Endothelial cell of umbilical vein (primary cell): Measurements from ENCODE around the gene MTTP. TPM values are rescaled to one million over a fixed set of nuclear protein-coding genes. Genes with fewer than 3 reads are reported as not detected.

Experiments
- BruUV-seq: library from RNA; stranded (reverse); fragments of 400-500 nt; replicated peaks from 2 replicates; lab custom pipeline; 2021; lab: Mats Ljungman, UMichigan
- CTCF ChIA-PET: fragments of 300-600, 350-600 bp; sonication (Branson Sonifier 250); formaldehyde crosslinking; loops from one replicate; lab custom pipeline; 2021; ENCODE audit warnings: antibody characterized with exemption, inconsistent platforms; lab: Charles Lee
- POLR2A ChIA-PET: fragments of 300-600, 350-600 bp; sonication (Branson Sonifier 250); formaldehyde crosslinking; loops from one replicate; lab custom pipeline; 2021; ENCODE audit warnings: antibody characterized with exemption, inconsistent platforms; lab: Charles Lee
- DNase-seq: peaks from one replicate; pipeline ENCODE4 v3.0.0-alpha.2; 2011; ENCODE audit warnings: low read depth, low spot score
- FAIRE-seq: peaks from 2 replicates; lab custom pipeline; 2011; peaks lifted over from hg19 to GRCh38; lab: Jason Lieb, UNC
- H2AFZ ChIP-seq: 2 replicates; pipeline ENCODE4 v1.6.0; 2012; ENCODE audit warnings: low read depth, low read length, control low read depth, inconsistent platforms
- H3K27ac ChIP-seq: 2 replicates; pipeline ENCODE4 v1.5.1; 2011; ENCODE audit warnings: low read depth, mild to moderate bottlenecking, control low read depth, low read length, moderate library complexity; ENCODE audit not compliant: insufficient read depth
- H3K27me3 ChIP-seq, 2 experiments: 2 replicates each; pipeline versions ENCODE4 v1.6.0 to v1.6.1; 2011; ENCODE audit warnings: low read length in 2 of 2, mixed read lengths in 1 of 2; ENCODE audit not compliant: control insufficient read depth in 2 of 2, insufficient read depth in 2 of 2
- H3K36me3 ChIP-seq, 2 experiments: 2 replicates in 1 of 2; 3 replicates in 1 of 2; pipeline ENCODE4 v1.5.1; 2011; ENCODE audit warnings: low read length in 2 of 2, mild to moderate bottlenecking in 1 of 2, moderate library complexity in 1 of 2; ENCODE audit not compliant: control insufficient read depth in 2 of 2, insufficient read depth in 2 of 2; ENCODE audit errors: extremely low read depth in 1 of 2
- H3K4me1 ChIP-seq: 3 replicates; pipeline ENCODE4 v1.5.1; 2011; ENCODE audit warnings: mild to moderate bottlenecking, low read length; ENCODE audit not compliant: control insufficient read depth, insufficient read depth; ENCODE audit errors: extremely low read depth
- H3K4me2 ChIP-seq: 2 replicates; pipeline ENCODE4 v1.6.1; 2011; ENCODE audit warnings: low read length, control low read depth, mixed read lengths; ENCODE audit not compliant: insufficient read depth
- H3K4me3 ChIP-seq, 3 experiments: fragments of 200-600 bp in 1 of 3; sonication (generic), shearing (Covaris generic) in 1 of 3; replicated peaks in 1 of 3; 2 replicates each; pipeline ENCODE4 v1.5.1; 2011 to 2016; ENCODE audit warnings: control low read depth in 3 of 3, low read length in 3 of 3, mild to moderate bottlenecking in 2 of 3, inconsistent platforms in 1 of 3, low read depth in 1 of 3, moderate library complexity in 1 of 3; ENCODE audit not compliant: insufficient read depth in 1 of 3
- H3K79me2 ChIP-seq: 2 replicates; pipeline ENCODE4 v1.6.0; 2012; ENCODE audit warnings: low read length, inconsistent platforms; ENCODE audit not compliant: control insufficient read depth, insufficient read depth
- H3K9ac ChIP-seq: replicated peaks from 2 replicates; pipeline ENCODE3; 2011; ENCODE audit warnings: low read length, control low read depth; ENCODE audit not compliant: insufficient read depth; ENCODE audit errors: extremely low read depth
- H3K9me1 ChIP-seq: replicated peaks from 3 replicates; pipeline ENCODE4 v1.6.0; 2011; ENCODE audit warnings: mild to moderate bottlenecking, low read length; ENCODE audit not compliant: control insufficient read depth, insufficient read depth; ENCODE audit errors: extremely low read depth
- H3K9me3 ChIP-seq: replicated peaks from 2 replicates; pipeline ENCODE4 v1.5.1; 2012; ENCODE audit warnings: low read length, inconsistent platforms; ENCODE audit not compliant: control insufficient read depth, insufficient read depth
- H4K20me1 ChIP-seq: replicated peaks from 2 replicates; pipeline ENCODE3; 2011; ENCODE audit warnings: mild to moderate bottlenecking, low read length; ENCODE audit not compliant: control insufficient read depth, insufficient read depth; ENCODE audit errors: extremely low read depth
- FOS ChIP-seq: IDR thresholded peaks from 2 replicates; pipeline ENCODE4 v1.6.1; 2011; ENCODE audit warnings: mild to moderate bottlenecking, low read length, moderate library complexity, borderline replicate concordance; ENCODE audit not compliant: insufficient read depth
- GATA2 ChIP-seq: IDR thresholded peaks from 2 replicates; pipeline ENCODE4 v1.7.0; 2011; ENCODE audit warnings: low read depth, mild to moderate bottlenecking, moderate library complexity, mixed read lengths, low read length; ENCODE audit not compliant: insufficient read length, insufficient read depth
- JUN ChIP-seq: IDR thresholded peaks from 2 replicates; pipeline ENCODE4 v1.6.1; 2011; ENCODE audit warnings: borderline replicate concordance, low read depth; ENCODE audit not compliant: insufficient read length, insufficient read depth
- MYC ChIP-seq: IDR thresholded peaks from one replicate; pipeline ENCODE4 v1.6.1; 2011; ENCODE audit warnings: mild to moderate bottlenecking, low read depth, low read length
- POLR2A ChIP-seq: IDR thresholded peaks from 2 replicates; pipeline ENCODE4 v1.6.1; 2012; ENCODE audit warnings: low read depth, mild to moderate bottlenecking, control low read depth, low read length
- dilution Hi-C: fragments of 300-500 bp; cut with MboI; formaldehyde crosslinking; loops from one replicate; pipeline ENCODE4 v1.15.0; 2019; ENCODE audit warnings: low sequenced_read_pairs; ENCODE audit not compliant: extremely low pct_ligation_motif_present
- intact Hi-C: fragments of 100-400 bp; cut with micrococcal nuclease; formaldehyde crosslinking; loops from one replicate; pipeline ENCODE4 v1.10.0; 2022
- polyA plus RNA-seq, 4 experiments: library from polyadenylated mRNA; depleted of rRNA in 3 of 4; stranded (reverse) in 3 of 4; unstranded in 1 of 4; fragments of >200 nt; gene quantifications; 2 replicates each; pipeline versions ENCODE4 v1.2.1 to v1.2.3, GENCODE V29; 2011 to 2012; ENCODE audit warnings: missing spikeins in 1 of 4
- total RNA-seq: library from RNA; stranded (reverse); gene quantifications from 2 replicates; pipeline ENCODE4 v1.2.3, GENCODE V29; 2021

The MTTP gene
- total and polyA plus RNA-seq, 2 donors (not counting 3 experiments of a cell fraction or from before 2014, with no cell fraction given) = not detected

- POLR2A ChIA-PET = no interaction called here
- intact Hi-C loops = no loop called here
- no TSS peak for BruUV-seq
Measured at GRCh38 chr4:99537674-99538073, 37.0 kb upstream of the MTTP start.

GRCh38 chr4:99540277-99540939 is 34.2 kb upstream of the MTTP start:
- CTCF ChIA-PET = no interaction called here
- dilution Hi-C loops = no loop called here

More at GRCh38 chr4:99537674-99538073, 37.0 kb upstream of the MTTP start:
- Histone ChIP-seq H2AFZ (no peak overlapping the region), H3K27me3 (peaks cover 0 to 3% of the 10 kb centered on the region in 2 experiments), H4K20me1 (no peaks in the 10 kb centered on the region), H3K9ac (no peak overlapping the region), H3K9me3 (no peaks in the 10 kb centered on the region), H3K79me2 (no peaks in the 10 kb centered on the region), H3K36me3 (no peaks in the 10 kb centered on the region), H3K27ac (no peak overlapping the region), H3K4me2 (no peak overlapping the region), H3K4me3 (no peak overlapping the region), H3K9me1 (no peaks in the 10 kb centered on the region), H3K4me1 (no peaks in the 10 kb centered on the region)
- DNase-seq = no peak
- TF ChIP-seq FOS (no peak), MYC (no peak), GATA2 (no peak)
- CTCF ChIA-PET = no interaction called here
- FAIRE-seq = no peak
- dilution Hi-C loops = no loop called here

More at GRCh38 chr4:99540277-99540939, 34.2 kb upstream of the MTTP start:
- no peak overlapping the region for H2AFZ ChIP-seq
- no peaks in the 10 kb centered on the region for H3K36me3 ChIP-seq
- POLR2A ChIA-PET = no interaction called here
- no peak for TF ChIP-seq JUN
- no peak for TF ChIP-seq POLR2A
- TF ChIP-seq MYC = no peak
- no peaks in the 10 kb centered on the region for H3K4me1 ChIP-seq
- no TSS peak for BruUV-seq
- H3K4me3 ChIP-seq = no peak overlapping the region
- FAIRE-seq = no peak
- intact Hi-C loops = no loop called here
- H3K4me2 ChIP-seq = no peak overlapping the region
- H3K27me3 ChIP-seq = peaks cover 0 to 3% of the 10 kb centered on the region in 2 experiments
- H3K9ac ChIP-seq = no peak overlapping the region
- no peaks in the 10 kb centered on the region for H3K79me2 ChIP-seq
- no peak for DNase-seq
- no peak overlapping the region for H3K27ac ChIP-seq
- H3K9me1 ChIP-seq = no peaks in the 10 kb centered on the region
- no peaks in the 10 kb centered on the region for H4K20me1 ChIP-seq
- no peaks in the 10 kb centered on the region for H3K9me3 ChIP-seq
